ENCODE results near the gene ECD.

DNA sequence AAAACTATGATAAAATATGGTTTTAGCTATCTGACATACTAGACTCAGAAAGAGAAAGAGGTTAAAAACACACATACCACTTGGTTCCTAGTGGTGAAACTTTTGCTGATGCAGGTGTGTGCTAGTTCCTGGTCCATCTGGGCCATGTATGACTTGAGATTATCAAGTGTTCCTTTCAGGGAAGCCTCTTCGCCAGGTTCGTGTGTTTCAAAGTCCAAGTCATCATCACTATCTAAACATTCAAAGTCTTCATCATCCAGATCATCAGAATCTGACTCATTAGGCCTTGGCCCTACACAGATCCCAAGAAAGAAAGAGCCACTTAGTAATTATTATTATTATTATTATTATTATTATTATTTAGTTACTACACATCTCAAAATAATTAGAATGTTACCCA lies 31.2 kb downstream of the ECD start:
- TF ChIP-seq EZH2 (IDR thresholded peaks at IDR 0.05) (no peak), POLR2AphosphoS5 (IDR thresholded peaks at IDR 0.05; ENCODE audit: borderline replicate concordance, low read depth, low read length) (no peak), FOXP2 (optimal IDR thresholded peaks at IDR 0.05; ENCODE audit: control extremely low read depth, extremely low read length, insufficient read depth) (no peak)

Measured in SK-N-MC (cell line).